Endothelial cell of umbilical vein (primary cell): ENCODE data around the gene NQO2.
"Not testable (repeated sequence)": the region's sequence is repeated elsewhere in the genome, so short reads cannot be mapped to it uniquely, and the experiment has no call there.

Experiments used
- CTCF ChIP-seq, 2 donors: IDR thresholded peaks; 1 replicate in 1 of 2; 2 replicates in 1 of 2; pipeline ENCODE4 v1.5.1; 2011; ENCODE audit warnings: low read length in 2 of 2, mild to moderate bottlenecking in 2 of 2, moderate library complexity in 2 of 2, control low read depth in 1 of 2, inconsistent platforms in 1 of 2, low read depth in 1 of 2; ENCODE audit not compliant: insufficient read depth in 1 of 2; ENCODE audit errors: extremely low read depth in 1 of 2
- EZH2 ChIP-seq: IDR thresholded peaks from 2 replicates; pipeline ENCODE4 v1.6.1; 2012; ENCODE audit warnings: borderline replicate concordance, low read depth, mild to moderate bottlenecking, moderate library complexity, low read length, inconsistent platforms; ENCODE audit not compliant: severe bottlenecking
- JUN ChIP-seq: IDR thresholded peaks from 2 replicates; pipeline ENCODE4 v1.6.1; 2011; ENCODE audit warnings: borderline replicate concordance, low read depth; ENCODE audit not compliant: insufficient read length, insufficient read depth
- MYC ChIP-seq: IDR thresholded peaks from one replicate; pipeline ENCODE4 v1.6.1; 2011; ENCODE audit warnings: mild to moderate bottlenecking, low read depth, low read length
- POLR2A ChIP-seq: IDR thresholded peaks from 2 replicates; pipeline ENCODE4 v1.6.1; 2012; ENCODE audit warnings: low read depth, mild to moderate bottlenecking, control low read depth, low read length

GRCh38 chr6:3020976-3021598 is 21.4 kb downstream of the NQO2 start:
- TF ChIP-seq POLR2A; CTCF (IDR thresholded peaks at IDR 0.05; ENCODE audit: extremely low read depth in 1 of 2, insufficient read depth in 1 of 2, low read depth in 1 of 2, low read length in 2 of 2); EZH2; MYC; JUN: not testable (repeated sequence)
